DMS53 (cell line): Measurements from ENCODE around the gene PYGB.
"Not testable (repeated sequence)": the region's sequence is repeated elsewhere in the genome, so short reads cannot be mapped to it uniquely, and the experiment has no call there.

Source experiments
- DNase-seq: peaks from one replicate; lab custom pipeline; 2025; lab: John Stamatoyannopoulos, UW

Gene PYGB

DNA sequence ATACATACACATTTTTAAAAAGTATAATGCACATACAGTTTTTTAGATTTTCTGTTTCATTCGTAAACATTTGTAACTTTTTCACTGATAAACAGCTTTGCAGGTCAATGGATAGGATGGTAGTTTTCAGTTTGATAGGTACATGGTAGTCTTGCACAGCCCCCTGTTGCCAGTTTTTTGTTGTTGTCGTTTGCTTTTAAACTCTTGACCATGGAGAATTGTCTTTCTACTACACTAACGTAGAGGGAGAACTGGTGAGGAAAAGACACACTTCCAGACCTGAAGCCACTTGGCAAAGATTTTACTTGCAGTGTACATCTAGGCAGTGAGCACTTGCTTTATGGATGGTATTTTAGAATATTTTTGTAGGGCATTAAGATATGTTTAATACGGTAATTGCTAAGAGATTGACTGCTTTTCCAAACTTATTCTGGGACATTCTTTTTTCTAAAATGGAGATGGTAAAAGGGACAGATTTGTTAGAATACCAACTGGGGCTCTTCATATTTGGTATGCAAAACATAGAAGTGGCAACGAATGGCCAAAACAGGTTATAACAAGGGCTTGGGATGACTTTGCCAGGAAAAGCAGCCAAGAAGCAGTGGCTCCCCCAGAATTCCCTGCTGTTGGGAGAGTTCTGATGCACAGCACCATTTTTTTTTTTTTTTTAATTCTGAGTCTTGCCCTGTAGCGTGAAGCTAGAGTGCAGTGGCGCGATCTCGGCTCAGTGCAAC lies 1.5 kb downstream of the PYGB start:
- no peak for DNase-seq

DNA sequence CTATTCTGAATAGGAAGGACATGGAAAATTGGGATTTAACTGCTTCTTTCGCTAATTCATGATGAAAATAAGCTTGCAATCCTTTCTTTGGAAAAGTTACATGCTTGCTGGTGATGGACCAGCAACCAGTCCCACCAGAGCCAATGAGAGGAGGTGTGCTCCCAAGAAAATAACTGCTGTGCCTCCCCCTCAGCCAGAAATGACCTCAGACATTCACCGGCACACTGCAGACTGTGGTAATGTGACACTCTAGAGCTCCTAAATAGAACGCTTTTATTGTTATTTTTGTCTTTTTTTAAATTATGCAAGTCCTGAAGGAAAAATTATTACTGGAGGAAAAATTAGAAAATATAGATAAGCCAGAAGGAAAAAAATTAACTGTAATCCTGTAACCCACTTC lies 2.6 kb downstream of the PYGB start:
- no peak for DNase-seq

DNA sequence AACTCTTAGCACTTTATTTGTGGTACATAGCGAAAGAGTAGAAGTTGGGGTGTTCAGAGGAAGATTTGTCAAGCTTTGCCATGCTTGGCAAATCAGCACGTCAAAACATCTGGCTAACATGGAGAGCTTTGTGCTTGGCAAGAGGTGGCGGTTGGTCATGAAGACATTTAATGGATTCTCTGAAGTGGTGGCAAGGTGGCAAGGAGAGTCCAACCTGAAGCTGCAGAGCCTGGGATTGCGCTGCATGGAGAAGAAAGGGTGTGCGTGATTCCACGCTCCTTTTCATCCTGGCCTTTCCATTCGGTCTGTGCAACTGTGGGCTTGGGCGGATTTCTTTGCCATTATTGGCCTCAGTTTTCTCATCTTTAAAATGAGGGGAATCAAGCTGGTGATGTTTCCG lies 3.1 kb downstream of the PYGB start:
- DNase-seq: no peak

DNA sequence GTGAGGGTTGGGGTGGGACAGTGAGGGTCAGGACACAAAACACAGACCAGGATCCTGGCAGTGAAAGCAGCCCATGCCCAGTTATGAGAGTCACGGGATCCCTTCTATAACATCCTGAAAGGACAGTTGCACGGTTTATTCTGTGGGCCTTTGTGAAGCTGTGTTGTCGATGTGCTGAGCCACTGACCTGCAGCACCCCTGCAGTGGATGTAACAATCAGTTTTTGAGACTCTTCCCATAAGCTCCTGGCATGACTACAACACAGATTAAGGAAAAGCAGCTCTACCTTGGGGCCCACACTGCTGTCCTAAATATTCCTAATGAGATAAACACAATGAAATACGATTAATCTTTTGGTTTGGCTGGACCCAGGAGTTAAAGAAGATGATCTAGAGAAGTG lies 3.7 kb downstream of the PYGB start:
- DNase-seq: no peak

DNA sequence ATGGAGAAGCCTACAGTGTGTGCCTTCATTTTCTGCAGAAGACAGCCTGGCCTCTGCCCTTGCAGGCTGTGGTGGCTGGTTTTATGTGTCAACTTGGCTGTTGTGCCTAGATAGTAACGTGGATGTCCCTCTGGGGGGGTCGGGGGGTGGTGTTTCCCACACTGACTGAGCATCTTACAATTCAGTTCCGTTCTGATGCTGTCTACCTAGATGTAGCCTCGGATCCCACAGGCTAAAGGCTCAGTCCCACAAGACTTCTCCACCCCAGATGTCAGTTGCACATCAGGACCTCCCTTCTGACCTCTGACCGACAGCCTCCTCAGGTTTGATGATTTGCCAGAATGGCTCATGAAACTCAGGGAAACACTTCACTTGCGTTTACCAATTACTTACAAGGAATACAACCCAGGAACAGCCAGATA lies 4.4 kb downstream of the PYGB start:
- no peak for DNase-seq

DNA sequence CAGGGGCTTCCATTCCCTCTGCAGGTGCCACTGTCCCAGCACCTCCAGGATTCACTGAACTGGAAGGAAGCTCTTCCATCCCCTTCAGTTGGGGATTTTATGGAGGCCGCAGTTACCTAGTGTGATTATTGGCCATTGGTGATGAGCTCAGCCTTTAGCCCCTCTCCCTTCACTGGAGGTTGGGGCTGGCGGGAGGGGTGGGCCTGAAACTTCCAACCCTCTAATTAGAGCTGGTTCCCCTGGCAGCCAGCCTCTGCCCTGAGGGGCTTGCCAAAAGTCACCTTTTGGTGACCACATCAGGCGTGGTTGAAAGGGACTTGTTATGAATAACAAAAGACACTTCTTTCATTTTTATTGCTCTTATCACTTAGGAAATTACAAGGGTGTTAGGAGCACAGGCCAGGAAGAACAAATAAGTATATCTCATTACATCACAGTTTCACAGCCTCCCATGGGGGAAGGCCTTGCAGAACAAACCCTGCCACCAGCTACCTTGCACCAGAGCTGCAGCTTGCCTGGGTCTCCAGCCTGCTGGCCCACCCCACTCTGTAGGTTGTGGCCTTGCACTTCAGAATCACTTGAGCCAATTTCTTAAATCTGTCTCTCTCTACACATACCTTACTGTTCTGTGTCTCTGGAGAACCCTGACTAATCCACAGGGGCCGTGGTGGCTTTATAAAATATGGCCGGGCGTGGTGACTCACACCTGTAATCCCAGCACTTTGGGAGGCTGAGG lies 5.0 kb downstream of the PYGB start:
- DNase-seq: no peak

DNA sequence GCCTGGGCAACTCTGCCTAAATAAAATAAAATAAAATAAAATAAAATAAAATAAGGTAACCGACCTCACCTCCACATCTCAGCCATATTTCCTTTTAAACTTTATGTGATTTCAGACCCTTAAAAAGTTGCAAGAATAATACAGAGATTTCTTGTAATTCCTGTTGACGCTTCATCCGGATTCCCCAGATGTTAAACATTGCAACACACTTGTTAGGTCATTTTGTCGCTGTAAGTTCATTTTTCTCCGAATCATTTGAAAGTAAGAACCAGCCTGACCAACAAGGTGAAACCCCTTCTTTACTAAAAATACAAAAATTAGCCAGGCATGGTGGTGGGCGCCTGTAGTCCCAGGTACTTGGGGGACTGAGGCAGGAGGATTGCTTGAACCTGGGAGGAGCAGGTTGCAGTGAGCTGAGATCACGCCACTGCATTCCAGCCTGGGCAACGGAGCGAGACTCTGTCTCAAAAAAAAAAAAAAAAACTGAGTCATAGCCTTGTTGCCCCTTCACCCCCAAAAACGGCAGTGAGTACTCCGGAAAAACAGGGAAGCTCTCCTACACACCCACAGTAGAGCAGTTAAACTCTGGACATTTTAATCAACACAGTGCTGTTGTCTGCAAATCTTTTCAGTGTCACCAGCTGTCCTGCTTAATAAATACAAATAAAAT lies 5.9 kb downstream of the PYGB start:
- no peak for DNase-seq

DNA sequence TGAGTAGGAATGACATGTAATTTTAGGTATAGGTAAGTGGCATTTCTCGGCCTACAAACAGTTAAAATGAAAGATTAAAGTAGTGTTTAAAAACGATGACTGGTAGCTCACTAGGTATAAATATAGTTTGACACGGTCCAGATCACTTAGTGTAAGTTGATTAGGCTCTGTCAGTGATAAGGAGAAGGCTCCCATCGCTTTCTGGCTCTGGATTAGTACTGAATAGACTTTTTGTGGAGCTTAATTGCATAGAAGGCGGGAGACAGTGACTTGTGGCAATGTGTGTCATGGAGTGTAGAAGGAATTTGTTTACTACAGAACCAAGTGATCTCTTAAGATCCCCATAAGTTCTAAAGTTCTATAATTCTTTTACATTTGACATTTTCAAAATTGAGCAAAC lies 6.7 kb downstream of the PYGB start:
- no peak for DNase-seq

DNA sequence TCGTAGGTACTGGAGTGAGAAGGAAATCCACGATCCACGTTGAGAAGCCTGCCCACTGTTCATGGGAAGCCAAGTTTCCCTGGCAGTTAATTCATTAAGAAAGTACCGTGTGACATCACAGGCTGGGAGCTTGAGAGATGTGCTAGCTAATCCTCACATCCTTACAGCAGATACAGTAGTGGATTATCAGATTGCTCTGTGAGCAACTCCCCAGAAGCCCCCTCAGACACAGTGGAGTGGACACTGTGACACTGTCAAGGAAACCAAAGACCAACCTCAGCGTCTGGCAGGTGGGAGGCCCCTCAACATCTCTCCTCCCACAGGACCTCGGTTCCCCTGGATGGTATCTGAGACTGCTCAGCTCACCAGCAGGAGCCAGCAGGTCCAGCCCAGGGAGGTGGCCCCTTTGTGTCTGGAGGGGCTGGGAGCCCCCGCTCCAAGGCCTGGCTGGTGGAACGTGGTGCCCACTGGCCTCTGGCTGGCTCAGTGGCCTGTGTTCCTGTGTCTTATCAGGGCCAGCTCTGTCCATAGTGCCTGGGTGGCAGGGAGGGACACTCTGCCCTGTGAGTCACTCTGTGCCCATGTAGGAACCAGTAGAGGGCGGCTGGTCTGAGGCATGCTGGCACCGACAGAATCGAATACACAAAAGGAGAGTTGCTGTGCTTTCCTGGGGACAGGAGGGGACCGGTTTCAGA lies 7.2 kb downstream of the PYGB start:
- peak; percentile 32 for DNase-seq

DNA sequence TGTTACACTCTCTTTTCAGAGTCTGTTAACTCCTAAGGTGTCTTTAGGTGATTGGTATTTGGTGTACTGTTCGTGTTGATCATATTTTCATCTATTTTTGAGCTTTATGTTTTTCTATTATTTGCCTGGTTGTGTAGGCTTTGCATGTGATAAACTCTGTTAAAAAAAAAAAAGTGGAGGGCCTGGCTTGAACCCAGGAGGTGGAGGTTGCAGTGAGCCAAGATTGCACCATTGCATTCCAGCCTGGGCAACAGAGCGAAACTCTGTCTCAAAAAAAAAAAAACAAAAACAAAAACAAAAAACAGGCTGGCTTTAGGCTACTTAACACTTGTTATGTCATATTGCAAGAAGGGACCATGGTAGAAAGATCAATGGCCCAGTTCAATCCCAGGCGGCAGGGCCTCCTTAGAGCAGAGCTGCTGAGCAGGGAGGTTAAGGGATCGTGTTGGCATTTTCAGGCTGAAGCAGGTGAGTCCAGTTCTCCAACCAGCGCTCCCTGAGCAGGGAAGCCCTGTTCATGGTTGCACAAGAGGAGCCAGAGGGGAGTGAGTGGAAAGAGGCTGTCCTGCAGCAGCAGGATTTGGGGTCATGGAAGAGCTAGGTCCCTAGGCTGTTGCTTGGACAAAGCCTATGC lies 8.5 kb downstream of the PYGB start:
- no peak for DNase-seq

DNA sequence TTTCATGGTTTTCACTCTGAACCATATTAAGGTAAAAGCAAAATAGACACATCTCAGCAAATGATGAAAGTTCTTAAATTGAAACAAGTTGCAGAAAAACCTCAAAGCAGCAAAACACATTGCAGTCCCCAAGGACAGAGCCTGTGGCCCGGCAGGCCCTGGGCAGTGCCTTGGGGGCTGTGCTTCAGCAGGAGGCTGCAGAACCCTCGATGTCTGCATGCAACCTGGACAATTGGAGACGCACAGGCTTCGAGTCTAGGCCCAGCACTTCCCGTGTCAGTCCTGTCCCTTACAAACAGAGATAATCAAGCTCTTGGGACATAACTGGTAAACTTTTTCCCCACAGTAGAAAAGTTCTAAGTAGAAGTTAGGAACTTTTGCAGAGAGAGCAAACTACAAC lies 9.2 kb downstream of the PYGB start:
- DNase-seq: no peak

DNA sequence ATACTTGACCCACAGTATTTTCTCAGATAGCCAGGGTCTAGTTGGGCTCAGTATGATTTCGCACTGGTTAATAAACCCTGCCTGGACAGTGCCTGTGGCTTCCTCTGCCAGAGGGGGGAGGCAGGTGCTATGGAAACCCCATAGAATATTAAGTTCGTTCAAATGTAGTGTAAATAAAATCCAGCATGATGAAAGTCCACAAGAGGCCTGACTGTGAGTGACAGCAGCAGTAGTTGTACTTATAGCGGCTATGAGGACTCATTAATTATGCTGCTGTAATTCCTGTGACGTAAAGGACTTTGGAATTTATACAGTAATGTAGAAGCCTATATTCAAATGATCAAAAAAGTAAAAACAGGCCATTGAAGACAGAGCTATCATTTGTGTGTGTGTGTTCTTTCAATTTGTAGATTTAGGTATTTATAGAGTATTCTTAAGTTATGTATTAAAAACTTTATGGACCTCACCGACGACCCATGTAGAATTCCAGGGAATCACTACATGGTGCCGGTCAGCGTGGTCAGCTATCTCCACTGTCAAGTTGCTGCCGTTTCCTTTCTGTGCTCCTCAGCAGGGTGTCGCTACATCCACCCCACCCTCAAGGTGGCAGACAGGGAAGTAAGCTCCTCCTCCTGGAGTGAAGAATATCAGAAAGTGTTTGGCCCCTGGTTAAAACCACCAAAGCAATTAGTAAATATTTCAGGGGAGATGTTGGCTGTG lies 10.0 kb downstream of the PYGB start:
- DNase-seq: no peak

DNA sequence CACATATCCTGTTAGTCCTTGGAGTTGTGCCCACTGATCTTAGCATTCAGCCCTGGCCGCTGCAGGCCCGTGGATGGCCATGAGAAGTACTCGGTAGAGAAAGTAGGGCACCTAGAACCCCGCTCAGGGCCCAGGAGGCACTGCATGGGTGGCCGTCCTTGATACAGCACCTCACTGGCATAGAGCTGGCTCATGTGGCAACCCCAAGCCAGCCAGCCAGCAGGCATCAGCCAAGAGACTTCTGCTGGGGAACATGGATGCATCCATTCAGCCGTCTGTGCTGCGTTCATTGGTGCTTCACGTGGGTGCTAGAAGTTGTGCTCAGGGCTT lies 10.6 kb downstream of the PYGB start:
- no peak for DNase-seq

DNA sequence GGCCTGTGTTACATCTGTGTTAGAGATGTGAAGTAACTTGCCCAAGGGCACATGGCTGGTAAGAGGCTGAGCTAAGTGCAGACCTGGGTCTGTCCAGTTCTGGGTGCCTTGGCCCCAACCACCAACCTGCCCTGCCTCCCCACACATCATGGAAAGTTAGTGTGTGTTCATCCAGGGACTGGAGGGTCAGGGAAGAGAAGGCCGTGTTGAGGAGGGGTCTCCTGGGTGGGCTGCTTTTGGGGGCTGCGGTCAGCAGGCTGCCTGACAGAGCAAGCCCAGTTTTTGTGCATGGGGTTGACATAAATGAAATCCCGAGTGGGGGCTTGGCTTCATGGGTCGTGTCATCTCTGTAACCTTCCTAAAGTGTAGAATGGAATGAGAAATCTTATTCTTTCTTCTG lies 10.9 kb downstream of the PYGB start:
- DNase-seq: no peak

DNA sequence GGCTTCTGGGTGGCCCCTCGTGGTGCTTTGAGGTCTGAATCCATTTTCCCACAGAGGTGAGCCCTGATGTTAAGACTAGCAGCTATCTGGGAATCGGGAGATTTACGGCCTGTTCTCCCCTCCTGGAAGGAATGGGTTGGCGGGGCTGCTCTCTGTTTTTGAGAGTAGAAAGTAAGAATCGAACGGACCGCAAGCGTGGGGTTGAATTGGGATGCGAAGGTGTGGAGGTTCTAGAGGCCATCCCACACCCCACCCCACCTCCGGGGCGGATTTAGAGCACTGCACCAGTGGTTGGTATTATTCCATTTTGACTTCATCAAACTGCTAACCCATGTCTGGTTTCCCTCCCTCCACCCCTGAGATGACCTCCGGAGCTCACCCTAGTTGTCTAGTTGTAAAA lies 11.5 kb downstream of the PYGB start:
- DNase-seq: no peak

DNA sequence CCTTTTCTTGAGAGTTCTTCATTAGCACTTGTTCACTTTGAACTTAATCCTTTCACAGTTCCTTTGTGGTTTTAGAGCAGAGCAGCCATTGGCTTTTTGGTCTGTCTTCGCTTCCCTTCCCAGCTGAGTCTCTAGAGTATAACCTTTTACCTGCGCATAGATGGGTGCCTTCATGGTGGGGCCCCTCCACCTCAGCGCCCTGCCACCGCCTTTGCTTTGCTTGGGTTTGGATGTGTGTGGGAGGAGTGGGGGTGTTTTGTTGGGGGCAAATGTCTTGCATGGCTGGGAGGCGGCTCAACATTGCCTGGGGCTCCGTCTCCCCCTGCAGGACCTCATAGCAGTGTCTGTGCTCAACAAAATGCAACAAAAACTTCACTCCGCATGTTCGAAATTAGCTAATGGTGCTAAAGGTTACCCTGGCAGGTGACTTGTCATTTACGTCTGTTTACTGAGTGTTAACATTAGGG lies 11.9 kb downstream of the PYGB start:
- no peak for DNase-seq

DNA sequence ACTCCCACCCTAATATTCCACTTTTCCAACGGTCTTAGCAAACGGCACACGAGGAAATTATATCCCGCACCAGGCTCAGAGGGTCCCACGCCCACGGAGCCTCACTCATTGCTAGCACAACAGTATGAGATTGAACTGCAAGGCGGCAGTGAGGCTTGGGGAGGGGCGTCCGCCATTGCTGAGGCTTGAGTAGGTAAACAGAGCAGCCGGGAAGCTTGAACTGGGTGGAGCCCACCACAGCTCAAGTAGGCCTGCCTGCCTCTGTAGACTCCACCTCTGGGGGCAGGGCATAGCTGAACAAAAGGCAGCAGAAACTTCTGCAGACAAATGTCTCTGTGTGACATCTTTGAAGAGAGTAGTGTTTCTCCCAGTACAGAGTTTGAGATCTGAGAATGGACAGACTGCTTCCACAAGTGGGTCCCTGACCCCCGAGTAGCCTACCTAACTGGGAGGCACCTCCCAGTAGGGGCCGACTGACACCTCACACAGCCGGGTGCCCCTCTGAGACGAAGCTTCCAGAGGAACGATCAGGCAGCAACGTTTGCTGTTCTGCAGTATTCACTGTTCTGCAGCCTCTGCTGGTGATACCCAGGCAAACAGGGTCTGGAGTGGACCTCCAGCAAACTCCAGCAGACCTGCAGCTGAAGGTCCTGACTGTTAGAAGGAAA lies 13.0 kb downstream of the PYGB start:
- DNase-seq: not testable (repeated sequence)

DNA sequence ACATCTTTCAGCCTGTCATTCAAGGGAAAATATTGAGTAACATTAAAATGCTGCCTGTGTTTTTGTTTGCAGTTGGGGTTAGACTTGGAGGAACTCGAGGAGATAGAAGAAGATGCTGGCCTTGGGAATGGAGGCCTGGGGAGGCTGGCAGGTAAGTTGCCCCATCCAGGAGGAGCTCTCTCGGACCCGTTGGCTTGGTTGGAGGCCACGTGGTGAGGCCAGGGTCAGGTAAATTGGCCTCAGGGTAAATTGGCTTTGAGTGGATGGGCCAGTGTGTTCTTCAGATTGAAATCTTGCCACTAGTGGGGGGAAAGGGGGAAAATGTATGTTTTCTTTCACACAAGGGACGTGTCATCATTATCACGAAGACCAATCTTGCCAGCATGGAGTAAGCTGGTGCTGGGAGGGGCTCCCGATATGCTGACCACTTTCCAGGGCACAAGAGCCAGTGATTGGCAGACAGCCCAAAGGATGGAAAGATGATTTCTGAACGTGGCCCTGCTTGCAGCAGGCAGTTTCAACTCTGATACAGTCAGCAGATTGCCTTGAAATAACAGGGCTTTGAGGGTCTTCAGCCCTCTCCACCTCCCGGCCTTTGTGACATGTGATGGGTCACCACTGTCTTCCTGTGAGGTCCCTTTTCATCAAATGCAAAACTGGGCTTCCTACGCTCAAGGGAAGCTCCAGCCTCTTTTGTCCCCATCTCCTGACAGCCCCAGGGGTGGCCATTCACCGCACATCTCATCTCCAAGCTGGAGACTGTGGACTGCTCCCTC lies 21.4 kb downstream of the PYGB start:
- no peak for DNase-seq

DNA sequence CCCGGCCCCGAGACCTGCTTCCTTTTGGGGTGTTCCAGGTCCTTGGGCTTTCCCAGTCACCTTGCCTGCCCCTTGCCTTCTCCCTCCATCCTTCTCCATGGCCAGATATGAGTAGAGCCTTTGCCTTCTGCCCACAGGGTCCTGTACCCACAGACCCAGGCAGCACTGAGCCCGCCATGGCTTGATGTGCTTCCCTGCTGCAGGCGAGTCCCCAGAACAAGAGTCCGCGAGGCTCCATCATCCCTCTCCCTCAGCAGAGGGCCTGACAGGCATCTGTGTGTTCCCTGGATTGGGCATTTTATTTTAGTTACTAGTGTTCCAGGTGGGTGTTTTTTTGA lies 21.9 kb downstream of the PYGB start:
- DNase-seq: no peak

DNA sequence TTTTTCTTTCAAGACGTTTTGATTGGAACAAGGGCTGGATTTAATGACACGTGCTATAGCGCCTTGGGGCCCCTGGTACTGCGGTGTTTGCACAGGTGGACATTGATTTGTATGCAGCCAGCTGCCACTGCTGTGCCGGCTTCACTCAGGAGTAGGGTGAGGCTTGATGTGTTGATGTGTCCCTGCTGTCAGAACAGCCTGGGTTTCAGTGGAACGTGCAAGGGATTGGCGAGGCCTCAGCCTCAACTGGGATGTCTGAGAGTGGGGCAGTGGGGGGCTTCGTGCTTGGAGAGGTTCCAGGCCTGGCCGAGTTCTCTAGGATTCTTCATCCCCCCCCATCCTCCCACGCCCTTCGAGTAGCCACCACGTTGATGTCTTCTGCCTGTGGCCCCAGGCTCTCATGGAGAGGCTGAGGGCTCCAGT lies 23.0 kb downstream of the PYGB start:
- DNase-seq: peak; percentile 91
